ENCODE measurements around the gene PBX1. TPM values are rescaled to one million over a fixed set of nuclear protein-coding genes. Genes with fewer than 3 reads are reported as not detected.

The PBX1 gene
- polyA plus RNA-seq, 1 donor (not counting 4 experiments of a cell fraction or from before 2014, with no cell fraction given): 2.2 TPM

GRCh38 chr1:164794356-164794755, 235.4 kb downstream of the PBX1 start:
- no peaks in the 10 kb centered on the region for H3K36me3 ChIP-seq (ENCODE audit: control insufficient read depth in 2 of 2, extremely low read depth in 1 of 2, insufficient read depth in 2 of 2, low read length in 2 of 2)
- peak; percentile 93 for FAIRE-seq
- H3K9me1 ChIP-seq (ENCODE audit: control insufficient read depth, extremely low read depth, insufficient read depth, low read length): no peaks in the 10 kb centered on the region
- no peak overlapping the region for H2AFZ ChIP-seq (ENCODE audit: control insufficient read depth, low read length)
- peaks cover 3% of the 10 kb centered on the region for H3K4me1 ChIP-seq (ENCODE audit: control insufficient read depth, extremely low read depth, insufficient read depth, low read length)
- no peaks in the 10 kb centered on the region for H3K79me2 ChIP-seq (ENCODE audit: control insufficient read depth, insufficient read depth, low read length)
- H3K9ac ChIP-seq (ENCODE audit: control insufficient read depth, extremely low read depth, insufficient read depth, low read length): no peak overlapping the region
- dilution Hi-C loops (cut with MboI; ENCODE audit: extremely low pct_ligation_motif_present, low sequenced_read_pairs): no loop called here
- no peak overlapping the region for H3K4me3 ChIP-seq (ENCODE audit: control insufficient read depth in 2 of 3, extremely low read depth in 1 of 3, insufficient read depth in 2 of 3, low read depth in 1 of 3, low read length in 3 of 3)
- TF ChIP-seq EZH2 (IDR thresholded peaks at IDR 0.05; ENCODE audit: low read length) (no peak), CTCF (optimal IDR thresholded peaks at IDR 0.05 in 1 of 3, IDR thresholded peaks at IDR 0.05 in 1 of 3, conservative IDR thresholded peaks at IDR 0.05 in 1 of 3; ENCODE audit: extremely low read depth in 1 of 3, insufficient read depth in 2 of 3, low read length in 3 of 3) (no peak)
- no peaks in the 10 kb centered on the region for H4K20me1 ChIP-seq (ENCODE audit: control insufficient read depth, extremely low read depth, insufficient read depth, low read length)
- no peak for DNase-seq (ENCODE audit: low read depth, low spot score)
- H3K27ac ChIP-seq (ENCODE audit: control insufficient read depth, insufficient read depth, low read length): no peak overlapping the region
- H3K4me2 ChIP-seq (ENCODE audit: control insufficient read depth, extremely low read depth, insufficient read depth, low read depth, low read length): no peak overlapping the region
- H3K9me3 ChIP-seq (ENCODE audit: control insufficient read depth, low read depth, low read length): no peaks in the 10 kb centered on the region
- no peaks in the 10 kb centered on the region for H3K27me3 ChIP-seq (ENCODE audit: control insufficient read depth, extremely low read depth, insufficient read depth, low read length)

GRCh38 chr1:164796916-164797315, 237.9 kb downstream of the PBX1 start:
- no peak overlapping the region for H3K27ac ChIP-seq (ENCODE audit: control insufficient read depth, insufficient read depth, low read length)
- no peaks in the 10 kb centered on the region for H3K27me3 ChIP-seq (ENCODE audit: control insufficient read depth, extremely low read depth, insufficient read depth, low read length)
- H3K4me1 ChIP-seq (ENCODE audit: control insufficient read depth, extremely low read depth, insufficient read depth, low read length): peaks cover 3% of the 10 kb centered on the region
- no peak overlapping the region for H3K9ac ChIP-seq (ENCODE audit: control insufficient read depth, extremely low read depth, insufficient read depth, low read length)
- no peak overlapping the region for H3K4me3 ChIP-seq (ENCODE audit: control insufficient read depth in 2 of 3, extremely low read depth in 1 of 3, insufficient read depth in 2 of 3, low read depth in 1 of 3, low read length in 3 of 3)
- no peaks in the 10 kb centered on the region for H3K79me2 ChIP-seq (ENCODE audit: control insufficient read depth, insufficient read depth, low read length)
- no peak for TF ChIP-seq CTCF (optimal IDR thresholded peaks at IDR 0.05 in 1 of 3, IDR thresholded peaks at IDR 0.05 in 1 of 3, conservative IDR thresholded peaks at IDR 0.05 in 1 of 3; ENCODE audit: extremely low read depth in 1 of 3, insufficient read depth in 2 of 3, low read length in 3 of 3)
- TF ChIP-seq EZH2 (IDR thresholded peaks at IDR 0.05; ENCODE audit: low read length): no peak
- no peaks in the 10 kb centered on the region for H3K9me3 ChIP-seq (ENCODE audit: control insufficient read depth, low read depth, low read length)
- dilution Hi-C loops (cut with MboI; ENCODE audit: extremely low pct_ligation_motif_present, low sequenced_read_pairs): no loop called here
- FAIRE-seq: no peak
- H2AFZ ChIP-seq (ENCODE audit: control insufficient read depth, low read length): no peak overlapping the region
- DNase-seq (ENCODE audit: low read depth, low spot score): no peak
- H3K9me1 ChIP-seq (ENCODE audit: control insufficient read depth, extremely low read depth, insufficient read depth, low read length): no peaks in the 10 kb centered on the region
- H4K20me1 ChIP-seq (ENCODE audit: control insufficient read depth, extremely low read depth, insufficient read depth, low read length): no peaks in the 10 kb centered on the region
- no peaks in the 10 kb centered on the region for H3K36me3 ChIP-seq (ENCODE audit: control insufficient read depth in 2 of 2, extremely low read depth in 1 of 2, insufficient read depth in 2 of 2, low read length in 2 of 2)
- no peak overlapping the region for H3K4me2 ChIP-seq (ENCODE audit: control insufficient read depth, extremely low read depth, insufficient read depth, low read depth, low read length)
